GM21447 (cell line): ENCODE measurements around the gene ATAD3C.
"Not testable (repeated sequence)": the region's sequence is repeated elsewhere in the genome, so short reads cannot be mapped to it uniquely, and the experiment has no call there.

Source experiments
- ATAC-seq: cut with Tn5 transposase; IDR thresholded peaks from one replicate; pipeline ENCODE4 v1.9.1; 2021; ENCODE audit not compliant: unreplicated experiment

ATAD3C gene

DNA sequence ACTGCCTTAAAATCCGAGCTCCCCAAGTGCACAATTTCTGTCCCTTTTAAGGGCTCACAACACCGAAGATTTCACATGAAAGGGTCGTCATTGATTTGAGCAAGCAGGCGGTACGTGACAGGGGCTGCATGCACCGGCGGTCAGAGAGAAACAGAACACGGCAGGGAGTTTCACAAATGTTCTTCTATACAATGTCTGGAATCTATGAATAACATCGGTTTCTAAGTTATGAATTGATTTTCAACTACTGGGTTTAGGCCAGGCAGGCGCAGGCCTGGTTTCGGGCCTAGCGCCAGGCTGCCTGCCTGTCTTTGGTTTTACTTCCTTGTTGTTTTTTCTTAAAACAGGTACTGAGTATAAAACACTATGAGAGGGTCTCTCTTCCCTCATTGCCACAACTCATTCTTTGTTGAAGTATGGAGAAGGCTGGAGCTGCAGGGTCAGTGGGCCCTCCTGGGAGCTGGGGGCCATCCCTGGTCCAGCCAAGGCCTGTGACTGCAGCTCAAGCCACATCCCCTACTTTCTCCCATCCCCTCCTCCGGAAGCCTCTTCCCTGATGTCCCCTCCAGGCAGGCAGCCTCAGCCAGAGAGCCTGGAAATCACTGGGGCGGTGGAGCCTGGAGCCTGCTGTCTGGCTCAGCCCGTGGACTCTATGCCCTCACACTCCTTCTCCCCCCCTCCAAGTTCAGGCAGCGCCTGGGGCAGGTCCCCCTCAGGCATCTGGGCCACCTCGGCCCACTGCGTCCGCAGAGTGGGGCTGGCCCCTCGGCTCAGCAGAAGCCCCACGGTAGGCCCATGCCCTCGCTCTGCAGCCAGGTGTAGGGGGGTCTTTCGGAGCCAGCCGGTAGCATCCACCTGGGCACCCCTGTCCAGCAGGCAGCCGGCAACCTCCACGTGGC lies 30.8 kb upstream of the ATAD3C start:
- ATAC-seq = no peak

DNA sequence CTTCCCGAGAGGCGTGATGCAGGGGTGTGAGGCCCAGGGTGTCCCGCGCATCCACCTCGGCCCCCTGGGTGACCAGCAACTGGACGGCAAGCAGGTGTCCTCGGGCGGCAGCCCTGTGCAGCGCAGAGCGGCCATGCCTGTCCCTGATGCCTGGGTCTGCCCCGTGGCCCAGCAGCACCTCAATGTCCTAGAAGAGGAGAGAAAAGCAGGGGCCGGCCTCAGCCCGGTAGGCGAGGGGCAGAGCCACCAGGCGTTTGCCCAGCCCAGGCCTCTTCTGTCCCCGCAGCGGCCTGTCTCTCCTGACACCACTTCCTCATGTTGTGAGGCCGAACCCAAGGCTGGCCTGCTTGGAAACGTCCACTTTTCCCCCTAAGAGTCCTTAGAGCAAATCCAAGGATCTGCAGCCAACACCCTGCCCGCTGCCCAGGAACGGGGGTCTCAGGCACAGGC lies 30.1 kb upstream of the ATAD3C start:
- ATAC-seq = no peak

DNA sequence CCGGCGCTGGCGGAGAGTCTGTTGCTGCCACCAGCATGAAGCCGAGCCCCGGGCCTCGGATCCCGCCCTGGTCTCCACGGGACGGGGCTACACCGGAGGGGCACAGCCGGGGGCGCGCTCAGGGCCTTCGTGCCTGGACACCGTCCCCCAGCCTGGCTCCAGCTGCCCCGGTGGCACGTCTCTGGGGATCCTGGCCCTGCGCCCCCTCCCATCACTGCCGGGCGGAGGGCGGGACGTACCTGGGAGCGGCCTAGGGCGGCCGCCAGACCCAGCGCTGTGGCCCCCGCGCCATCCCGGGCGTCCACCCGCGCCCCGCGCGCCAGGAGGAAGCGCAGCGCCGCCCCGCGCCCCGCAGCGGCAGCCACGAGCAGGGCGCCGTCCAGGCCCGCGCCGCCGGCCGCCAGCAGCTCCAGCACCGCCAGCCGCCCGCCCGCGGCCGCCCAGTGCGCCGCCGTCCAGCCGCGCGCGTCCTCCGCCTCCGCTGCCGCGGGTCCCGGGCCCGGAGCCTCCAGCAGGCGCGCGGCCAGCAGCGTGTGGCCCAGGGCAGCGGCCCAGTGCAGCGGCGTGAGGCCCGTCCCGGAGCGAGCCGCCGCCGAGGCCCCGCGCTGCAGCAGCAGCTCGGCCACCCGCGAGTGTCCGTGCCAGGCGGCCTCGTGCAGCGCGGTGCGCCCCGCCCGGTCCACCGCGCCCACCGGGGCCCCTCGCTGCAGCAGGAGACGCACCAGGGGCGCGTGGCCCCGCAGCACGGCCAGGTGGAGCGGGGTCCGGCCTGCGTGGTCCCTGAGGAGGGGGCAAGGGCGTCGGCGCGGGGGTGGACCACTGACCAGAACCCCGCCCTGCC lies 29.5 kb upstream of the ATAD3C start:
- no peak for ATAC-seq

DNA sequence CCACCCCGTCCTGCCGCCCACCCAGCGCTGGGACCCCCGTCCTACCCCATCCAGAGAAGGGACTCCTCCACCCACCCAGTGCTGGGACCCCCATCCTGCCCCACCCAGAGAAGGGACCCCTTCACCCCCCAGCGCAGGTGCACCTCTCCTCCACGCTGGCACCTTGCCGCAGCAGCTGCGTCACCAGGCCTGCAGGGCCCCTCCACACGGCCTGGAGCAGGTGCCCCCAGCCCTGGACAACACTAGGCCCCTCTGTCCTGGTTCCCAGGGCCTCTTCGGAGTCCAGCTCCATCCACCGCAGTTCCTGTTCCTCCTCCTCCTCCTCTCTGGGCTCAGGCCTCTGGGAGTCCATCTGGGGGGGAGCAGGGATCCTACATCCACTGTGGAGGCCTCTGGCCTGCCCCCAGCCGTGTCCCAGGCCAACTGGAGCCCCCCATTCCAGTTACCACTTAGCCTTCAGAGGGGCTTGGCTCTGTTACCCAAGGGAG lies 28.8 kb upstream of the ATAD3C start:
- no peak for ATAC-seq

DNA sequence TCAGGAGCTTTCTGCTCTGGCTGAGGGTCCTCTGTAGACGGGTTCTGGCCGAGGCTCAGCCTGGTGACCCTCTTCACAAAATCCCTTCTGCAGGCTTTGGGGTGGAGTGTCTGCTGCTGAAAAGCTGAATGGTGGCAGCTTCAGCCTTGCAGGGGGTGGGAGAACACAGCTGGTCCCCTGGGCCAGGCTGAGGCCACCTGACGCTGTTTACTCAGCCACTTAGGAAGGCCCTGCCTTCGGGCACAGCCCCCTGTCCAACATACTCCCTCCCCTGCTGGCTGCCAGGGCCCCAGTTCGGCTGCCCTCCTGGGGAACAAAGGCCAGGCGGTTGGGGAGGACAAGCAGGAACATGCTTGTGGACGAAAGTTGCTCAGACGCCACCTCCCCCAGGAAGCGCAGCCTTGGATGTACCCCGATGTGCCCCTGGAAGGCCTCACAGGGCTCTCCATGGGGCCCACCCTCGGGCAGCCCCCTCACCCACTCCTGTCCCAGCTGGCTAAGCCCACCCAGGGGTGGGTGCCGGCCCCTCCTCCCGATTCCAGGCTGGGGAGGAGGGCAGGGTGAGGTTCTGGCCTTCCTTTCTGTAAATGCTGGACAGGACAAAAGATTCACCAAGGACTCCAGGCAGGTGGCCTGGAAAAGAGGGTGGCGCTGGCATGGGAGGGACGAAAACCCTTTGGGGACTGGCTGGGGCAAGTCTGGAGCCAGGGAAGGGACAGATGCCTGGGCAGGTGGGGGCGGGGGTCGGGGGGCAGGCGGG lies 28.2 kb upstream of the ATAD3C start, which contains the start of gene ANKRD65:
Gene ANKRD65, minus strand, starts transcription at position 130 of the 760 bp plus-strand sequence. CDS start 271 bp downstream, outside the sequence.
- ATAC-seq = no peak

DNA sequence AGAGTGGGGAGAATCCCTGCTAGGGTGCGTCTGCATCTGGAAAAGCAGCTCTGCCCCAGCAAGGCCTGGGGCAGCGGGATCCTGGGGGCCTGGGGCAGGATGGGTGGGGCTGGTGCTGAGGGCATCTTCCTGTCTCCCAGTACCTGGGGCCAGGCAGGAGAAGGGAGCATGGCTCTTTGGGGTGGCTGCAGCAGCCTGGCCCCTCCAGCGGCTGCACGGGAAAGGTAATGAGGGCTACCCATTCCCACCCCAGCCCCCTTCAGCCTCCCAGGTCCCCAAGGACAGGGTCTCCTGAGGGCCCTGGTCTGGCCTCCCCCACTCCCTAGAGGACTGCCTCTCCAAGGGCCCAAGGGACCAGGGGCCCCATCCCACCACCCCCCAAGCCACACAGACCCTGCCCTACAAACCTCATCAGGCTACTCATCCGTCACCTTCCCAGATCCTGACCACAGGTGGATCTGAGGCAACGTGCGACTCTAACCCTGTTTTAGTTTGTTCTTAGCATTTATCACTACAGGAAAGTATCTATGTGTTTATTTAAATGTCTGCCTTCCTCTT lies 27.5 kb upstream of the ATAD3C start:
- no peak for ATAC-seq

DNA sequence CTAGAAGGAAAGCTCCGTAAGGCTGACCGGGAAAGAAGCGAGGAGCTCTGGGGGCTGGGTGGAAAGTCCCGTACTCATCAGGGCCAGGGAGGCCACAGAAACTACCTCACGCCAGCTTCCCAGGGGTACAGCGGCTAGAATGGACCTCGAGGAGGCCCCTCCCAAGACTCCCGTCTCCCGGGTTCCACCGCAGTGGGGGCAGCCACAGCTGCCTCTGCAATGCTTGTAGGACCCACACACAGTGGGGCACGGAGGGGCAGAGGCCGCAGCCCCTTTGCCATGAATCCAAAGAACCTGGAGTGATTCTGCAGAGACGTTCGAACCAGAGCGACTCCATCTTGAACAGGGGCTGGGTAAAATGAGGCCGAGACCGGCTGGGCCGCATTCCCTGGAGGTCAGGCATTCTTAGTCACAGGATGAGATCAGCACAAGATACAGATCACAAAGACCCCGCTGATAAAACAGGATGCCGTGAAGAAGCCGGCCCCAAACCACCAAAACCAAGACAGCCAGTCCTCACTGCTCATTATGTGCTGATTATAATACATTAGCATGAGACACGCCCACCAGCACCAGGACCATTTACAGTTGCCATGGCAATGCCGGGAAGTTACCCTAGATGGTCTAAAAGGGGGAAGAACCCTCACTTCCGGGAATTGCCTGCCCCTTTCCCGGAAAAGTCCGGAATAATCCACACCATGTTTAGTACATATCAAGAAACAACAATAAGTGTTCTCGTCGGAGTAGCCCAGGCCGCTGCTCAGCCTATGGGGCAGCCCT lies 26.8 kb upstream of the ATAD3C start:
- no peak for ATAC-seq

DNA sequence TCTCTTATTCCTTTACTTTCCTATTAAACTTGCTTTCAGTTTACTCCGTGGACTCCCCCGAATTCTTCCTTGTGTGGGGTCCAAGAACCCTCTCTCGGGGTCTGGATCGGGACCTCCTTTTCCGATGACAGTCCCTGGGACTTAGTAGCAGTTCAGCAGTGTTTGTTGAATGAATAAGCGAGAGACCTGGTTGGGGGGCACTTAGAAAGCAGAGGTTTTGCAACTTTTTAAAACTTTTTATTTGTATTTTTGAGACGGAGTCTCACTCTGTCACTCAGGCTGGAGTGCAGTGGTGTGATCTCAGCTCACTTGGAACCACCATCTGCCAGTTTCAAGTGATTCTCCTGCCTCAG lies 26.3 kb upstream of the ATAD3C start:
- ATAC-seq = no peak

DNA sequence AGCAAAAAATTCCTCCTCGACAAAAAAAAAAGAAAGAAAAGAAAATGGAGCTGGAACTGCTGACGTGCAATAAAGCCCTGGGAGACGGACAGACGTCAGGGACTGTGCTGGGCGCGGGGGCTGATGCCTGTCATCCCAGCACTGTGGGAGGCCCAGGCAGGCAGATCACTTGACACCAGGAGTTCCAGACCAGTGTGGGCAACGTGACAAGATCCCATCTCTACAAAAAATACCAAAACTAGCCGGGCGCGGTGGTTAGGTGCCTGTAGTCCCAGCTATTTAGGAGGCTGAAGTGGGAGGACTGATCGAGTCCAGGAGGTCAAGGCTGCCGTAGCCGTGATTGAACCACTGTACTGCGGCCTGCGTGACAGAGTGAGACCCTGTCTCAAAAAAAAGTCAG lies 24.8 kb upstream of the ATAD3C start:
- no peak for ATAC-seq

DNA sequence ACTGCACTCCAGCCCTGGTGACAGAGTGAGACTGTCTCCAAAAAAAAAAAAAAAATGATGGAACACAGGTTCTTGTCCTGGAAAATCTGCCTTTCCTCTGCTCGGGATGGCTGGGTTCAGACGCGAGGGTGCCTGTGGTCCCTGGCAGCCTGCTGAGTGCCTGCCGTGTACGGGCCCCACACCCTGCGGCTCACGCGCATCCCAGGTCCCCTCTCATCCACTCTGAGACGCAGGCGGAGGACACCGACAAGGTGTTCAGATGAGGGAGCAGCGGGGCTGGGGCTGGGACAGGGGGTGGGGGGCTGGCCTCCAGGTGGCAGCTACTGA lies 24.1 kb upstream of the ATAD3C start:
- no peak for ATAC-seq

DNA sequence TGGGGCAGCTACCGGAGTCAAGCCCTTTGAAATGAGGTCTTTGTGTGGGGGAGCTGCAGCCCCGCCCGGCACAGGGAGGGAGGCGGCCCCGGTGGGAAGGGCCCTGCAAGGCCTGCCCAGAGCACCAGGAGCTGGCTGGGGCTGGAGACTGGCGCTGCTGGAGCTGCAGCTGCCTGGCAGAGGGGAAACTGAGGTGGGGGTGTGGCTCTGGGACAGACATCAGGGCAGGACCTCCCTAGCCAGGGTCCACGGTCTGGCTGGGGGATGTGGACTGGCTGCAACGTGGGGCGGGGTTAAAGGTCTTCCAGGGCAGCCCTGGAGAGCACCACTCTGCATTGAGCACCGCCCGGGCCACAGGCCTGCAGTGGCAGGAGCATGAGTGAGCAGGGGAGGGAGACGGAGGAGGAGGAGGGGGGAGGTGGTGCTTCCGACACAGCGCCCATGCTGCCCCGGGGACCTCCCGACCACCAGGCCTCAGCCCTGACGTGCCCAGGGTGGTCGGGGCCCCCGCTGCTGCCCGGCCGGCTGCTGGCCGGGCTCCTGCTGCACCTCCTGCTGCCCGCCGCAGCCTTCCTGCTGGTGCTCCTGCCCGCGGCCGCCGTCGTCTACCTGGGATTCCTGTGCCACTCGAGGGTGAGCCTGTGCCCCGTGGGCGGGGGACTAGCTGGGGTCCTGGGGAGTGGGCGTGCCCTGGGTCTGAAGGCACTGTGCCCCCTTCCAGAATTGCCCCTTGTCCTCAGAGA lies 23.6 kb upstream of the ATAD3C start:
- ATAC-seq = no peak

DNA sequence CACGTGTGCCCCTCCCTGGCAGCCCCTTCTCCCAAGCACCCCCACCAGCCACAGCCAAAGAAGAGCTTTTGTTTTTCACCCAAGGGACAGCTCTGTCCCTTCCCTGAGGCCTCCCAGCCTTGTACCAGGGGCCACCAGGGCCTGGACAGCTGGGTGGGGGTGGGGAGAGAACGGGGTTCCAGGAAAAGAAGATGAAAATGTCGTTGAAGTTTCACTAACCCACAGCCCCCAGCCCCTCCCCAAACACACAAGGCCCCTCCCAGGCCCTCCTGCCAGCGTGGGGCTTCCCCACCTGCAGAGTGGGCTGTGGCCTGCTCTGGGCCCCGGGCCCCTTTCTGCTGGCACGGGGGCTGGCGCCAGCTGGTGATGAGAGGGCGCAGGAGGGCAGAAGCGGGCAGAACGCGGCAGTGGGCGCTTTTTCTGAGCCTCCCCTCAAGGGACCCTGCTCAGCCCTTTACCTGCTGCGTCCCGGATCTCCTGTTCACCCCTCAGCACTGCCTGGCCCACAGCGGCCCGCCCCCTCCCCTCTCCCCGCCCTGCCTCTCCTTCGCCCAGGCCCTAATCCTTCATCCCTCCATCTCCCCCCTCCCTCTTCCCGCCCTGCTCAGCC lies 22.9 kb upstream of the ATAD3C start:
- ATAC-seq = no peak

DNA sequence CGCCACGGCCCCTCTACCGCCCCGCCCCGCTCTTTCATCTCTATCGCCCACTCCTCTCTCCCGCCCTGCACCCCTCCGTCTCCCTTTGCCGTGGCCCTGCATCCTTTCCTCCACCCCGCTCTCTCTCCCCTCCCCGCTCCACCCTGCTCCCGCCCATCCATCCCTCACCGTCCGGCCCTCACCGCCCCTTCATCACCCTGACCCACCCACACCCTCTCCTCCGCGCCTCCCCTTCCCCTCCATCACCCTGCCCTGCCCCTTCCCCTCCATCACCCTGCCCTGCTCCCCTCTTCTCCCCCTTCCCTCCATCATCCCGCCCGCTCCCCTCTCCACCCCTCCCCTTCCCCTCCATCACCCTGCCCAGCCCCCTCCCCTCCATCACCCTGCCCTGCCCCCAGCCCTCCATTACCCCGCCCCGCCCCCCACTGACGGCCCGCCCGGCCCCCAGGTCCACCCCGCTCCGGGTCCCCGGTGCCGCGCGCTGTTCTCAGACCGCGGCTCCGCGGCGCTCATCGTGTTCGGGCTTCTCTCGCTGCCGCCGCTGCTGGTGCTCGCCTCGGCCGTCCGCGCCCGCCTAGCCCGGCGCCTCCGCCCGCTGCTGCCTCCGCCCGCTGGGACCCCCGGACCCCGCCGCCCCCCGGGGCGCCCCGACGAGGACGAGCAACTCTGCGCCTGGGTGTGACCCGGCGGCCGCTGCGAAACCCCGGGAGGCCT lies 22.2 kb upstream of the ATAD3C start:
- no peak for ATAC-seq

DNA sequence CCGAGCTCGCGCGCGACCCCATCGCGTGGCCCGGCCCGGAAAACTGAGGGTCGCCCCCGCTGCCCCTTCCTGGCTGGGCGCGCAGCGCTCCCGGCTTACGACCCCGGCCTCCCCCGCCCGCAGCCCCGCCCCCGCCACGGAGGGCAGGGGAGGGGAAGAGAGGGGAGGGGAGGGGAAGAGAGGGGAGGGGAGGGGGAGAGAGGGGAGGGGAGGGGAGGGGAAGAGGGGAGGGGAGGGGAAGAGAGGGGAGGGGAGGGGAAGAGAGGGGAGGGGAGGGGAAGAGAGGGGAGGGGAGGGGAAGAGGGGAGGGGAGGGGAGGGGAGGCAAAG lies 21.7 kb upstream of the ATAD3C start:
- ATAC-seq = no peak

DNA sequence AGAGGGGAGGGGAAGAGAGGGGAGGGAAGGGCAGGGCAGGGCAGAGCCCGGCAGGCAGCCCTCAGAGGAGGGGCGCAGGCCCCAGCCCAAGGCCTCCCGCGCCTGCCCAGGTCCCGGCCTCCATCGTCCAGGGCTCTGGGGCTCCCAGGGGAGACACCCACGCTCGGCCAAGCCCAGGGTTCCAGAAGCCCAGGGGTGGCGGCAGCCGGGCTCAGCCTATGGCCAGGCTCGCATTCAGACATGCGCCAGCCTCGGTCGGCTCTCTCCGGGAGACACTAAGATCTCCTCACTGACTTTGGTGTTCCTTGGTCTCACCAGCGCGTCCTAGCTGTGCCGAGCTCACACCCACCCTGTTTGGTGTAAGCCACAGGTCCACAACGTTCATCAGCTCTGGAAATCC lies 21.3 kb upstream of the ATAD3C start:
- no peak for ATAC-seq

DNA sequence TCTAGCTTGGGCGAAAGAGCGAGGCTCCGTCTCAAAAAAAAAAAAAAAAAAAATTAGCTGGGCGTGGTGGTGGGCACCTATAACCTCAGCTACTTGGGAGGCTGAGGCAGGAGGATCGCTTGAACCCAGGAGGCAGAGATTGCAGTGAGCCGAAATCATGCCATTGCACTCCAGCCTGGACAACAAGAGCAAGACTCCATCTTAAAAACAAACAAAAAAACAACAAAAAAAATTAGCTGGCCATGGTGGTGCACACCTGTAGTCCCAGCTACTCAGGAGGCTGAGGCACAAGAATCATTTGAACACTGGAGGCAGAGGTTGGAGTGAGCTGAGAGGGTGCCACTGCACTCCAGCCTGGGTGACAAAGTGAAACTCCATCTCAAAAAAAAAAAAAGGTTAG lies 20.5 kb upstream of the ATAD3C start:
- ATAC-seq = not testable (repeated sequence)

DNA sequence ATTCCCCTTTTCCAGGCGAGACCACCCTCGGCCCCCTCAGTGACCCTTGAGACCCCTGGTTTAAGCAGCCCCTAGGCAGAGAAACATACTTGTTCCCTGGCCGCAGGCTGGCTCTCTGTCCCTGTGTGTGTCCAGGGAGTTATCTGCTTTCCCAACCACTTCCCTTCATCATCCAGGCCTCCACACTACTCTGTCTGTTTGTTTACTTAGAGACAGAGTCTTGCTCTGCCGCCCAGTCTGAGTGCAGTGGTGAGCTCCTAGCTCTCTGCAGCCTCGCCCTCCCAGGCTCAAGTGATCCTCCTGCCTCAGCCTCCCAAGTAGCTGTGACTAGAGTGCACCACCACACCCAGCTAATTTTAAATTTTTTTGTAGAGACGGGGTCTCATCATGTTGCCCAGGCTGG lies 19.8 kb upstream of the ATAD3C start:
- ATAC-seq = no peak

DNA sequence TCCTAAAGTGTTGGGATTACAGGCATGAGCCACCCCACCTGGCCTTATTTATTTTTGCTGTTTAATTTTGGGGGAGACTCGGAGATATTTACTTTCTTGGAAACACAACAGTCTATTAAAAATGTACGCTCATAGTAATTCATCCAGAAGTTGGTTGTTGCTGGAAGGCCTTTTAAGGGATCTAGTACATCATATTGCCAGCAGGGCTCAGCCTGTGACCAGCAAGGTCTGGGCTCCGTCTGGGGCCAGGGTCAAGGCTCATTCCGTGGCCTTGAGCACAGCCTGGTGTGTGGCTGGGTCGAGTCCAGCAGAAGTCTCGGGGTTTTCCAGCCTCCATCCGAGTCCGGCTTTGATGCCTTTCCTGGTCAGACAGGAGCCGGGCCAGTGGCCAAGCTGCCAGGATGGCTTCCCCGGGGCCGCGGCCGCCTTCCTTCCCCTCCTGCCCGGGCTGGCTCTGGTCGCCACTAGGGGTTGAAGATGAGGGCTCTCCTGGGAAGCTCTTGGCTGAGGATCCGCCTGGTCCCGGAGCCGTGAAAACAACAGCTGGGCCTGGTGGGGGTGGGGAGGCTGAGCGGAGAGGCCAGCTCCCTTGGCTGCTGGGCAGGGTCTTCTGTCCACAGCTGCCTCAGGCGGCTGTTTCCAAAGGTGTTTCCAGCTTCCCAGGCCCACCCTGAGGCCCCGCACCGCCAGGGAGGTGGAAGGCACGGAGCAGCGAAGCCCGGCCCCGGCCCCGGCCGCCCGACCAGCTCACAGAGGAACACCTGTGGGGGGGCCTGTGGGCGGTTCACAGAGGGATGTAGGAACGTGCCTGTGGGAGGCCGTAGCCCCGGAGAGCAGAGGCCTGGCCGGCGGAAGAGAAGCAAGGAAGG lies 19.1 kb upstream of the ATAD3C start:
- ATAC-seq = no peak
